Measurements from ENCODE around the gene ADAM12. TPM values are rescaled to one million over a fixed set of nuclear protein-coding genes. Genes with fewer than 3 reads are reported as not detected.

Gene ADAM12
- total and polyA plus RNA-seq, 2 of the 13 experiments (the other 11 are each of a cell fraction or from before 2014, with no cell fraction given), result not detected

DNA sequence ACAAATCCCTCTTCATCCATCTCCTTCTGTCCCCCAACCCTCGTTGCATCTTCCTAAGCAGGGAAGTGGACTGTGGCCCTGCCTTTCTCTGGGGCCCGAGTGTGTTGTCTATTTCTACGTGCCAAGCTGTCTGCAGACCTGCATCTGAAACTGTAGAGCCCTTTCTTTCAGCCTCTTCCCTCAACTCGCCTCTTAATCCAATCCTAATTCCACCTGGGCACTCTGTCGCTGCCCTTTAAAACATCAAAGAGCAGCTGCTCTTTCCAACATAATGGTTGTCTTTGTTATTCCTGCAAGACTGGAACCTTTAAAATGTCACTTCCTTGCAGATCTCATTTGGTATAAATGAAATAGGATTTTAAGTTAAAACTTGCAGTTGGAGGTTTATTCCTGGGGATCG is 21.5 kb upstream of the ADAM12 start:
- 12% methylated on average over 6 of the region's 6 CpGs for WGBS (ENCODE audit: low lambda C conversion rate)
- Histone ChIP-seq H3K27ac (ENCODE audit: extremely low read length, insufficient read depth, low read length) (no peak overlapping the region), H3K36me3 (replicated peaks in 1 of 2; ENCODE audit: control insufficient read depth in 1 of 2, insufficient read depth in 2 of 2, low read length in 2 of 2) (no peaks in the 10 kb centered on the region), H3K27me3 (ENCODE audit: control insufficient read depth in 1 of 2, insufficient read depth in 2 of 2, low read length in 2 of 2) (peaks cover 2 to 13% of the 10 kb centered on the region in 2 experiments; a peak in 3 of 5 replicates), H3K4me2 (ENCODE audit: low read depth, low read length) (no peak overlapping the region), H3K9ac (ENCODE audit: insufficient read depth, low read depth, low read length) (no peak overlapping the region), H3K79me2 (ENCODE audit: insufficient read depth, low read length) (no peaks in the 10 kb centered on the region), H3K4me3 (replicated peaks in 1 of 3; ENCODE audit: insufficient read depth in 1 of 3, low read depth in 2 of 3, low read length in 3 of 3) (no peak overlapping the region), H4K20me1 (ENCODE audit: insufficient read depth, low read length) (no peaks in the 10 kb centered on the region), H3K9me3 (ENCODE audit: low read length) (no peaks in the 10 kb centered on the region), H2AFZ (ENCODE audit: low read length) (no peak overlapping the region), H3K4me1 (ENCODE audit: insufficient read depth, low read length) (no peaks in the 10 kb centered on the region)
- in situ Hi-C loops (cut with HindIII; ENCODE audit: extremely low pct_ligation_motif_present, low pct_unique_long_range_greater_than_20kb) (no loop called here), intact Hi-C loops (cut with micrococcal nuclease; ENCODE audit: unreplicated experiment) (no loop called here)
- TF ChIP-seq, protein P1, sequence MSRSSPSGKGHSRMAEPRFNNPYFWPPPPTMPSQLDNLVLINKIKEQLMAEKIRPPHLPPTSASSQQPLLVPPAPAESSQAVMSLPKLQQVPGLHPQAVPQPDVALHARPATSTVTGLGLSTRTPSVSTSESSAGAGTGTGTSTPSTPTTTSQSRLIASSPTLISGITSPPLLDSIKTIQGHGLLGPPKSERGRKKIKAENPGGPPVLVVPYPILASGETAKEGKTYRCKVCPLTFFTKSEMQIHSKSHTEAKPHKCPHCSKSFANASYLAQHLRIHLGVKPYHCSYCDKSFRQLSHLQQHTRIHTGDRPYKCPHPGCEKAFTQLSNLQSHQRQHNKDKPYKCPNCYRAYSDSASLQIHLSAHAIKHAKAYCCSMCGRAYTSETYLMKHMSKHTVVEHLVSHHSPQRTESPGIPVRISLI (CRISPR knock-in tag; IDR thresholded peaks at IDR 0.05; ENCODE audit: borderline replicate concordance), result no peak
- BruUV-seq (replicated peaks), result no TSS peak
- no peak for DNase-seq (ENCODE audit: low spot score)
- POLR2A ChIA-PET, result no interaction called here
- no peak for FAIRE-seq
- CTCF ChIA-PET (ENCODE audit: low intra/inter-chr PET ratio, low total read pairs), result no interaction called here
- no peak for ATAC-seq

DNA sequence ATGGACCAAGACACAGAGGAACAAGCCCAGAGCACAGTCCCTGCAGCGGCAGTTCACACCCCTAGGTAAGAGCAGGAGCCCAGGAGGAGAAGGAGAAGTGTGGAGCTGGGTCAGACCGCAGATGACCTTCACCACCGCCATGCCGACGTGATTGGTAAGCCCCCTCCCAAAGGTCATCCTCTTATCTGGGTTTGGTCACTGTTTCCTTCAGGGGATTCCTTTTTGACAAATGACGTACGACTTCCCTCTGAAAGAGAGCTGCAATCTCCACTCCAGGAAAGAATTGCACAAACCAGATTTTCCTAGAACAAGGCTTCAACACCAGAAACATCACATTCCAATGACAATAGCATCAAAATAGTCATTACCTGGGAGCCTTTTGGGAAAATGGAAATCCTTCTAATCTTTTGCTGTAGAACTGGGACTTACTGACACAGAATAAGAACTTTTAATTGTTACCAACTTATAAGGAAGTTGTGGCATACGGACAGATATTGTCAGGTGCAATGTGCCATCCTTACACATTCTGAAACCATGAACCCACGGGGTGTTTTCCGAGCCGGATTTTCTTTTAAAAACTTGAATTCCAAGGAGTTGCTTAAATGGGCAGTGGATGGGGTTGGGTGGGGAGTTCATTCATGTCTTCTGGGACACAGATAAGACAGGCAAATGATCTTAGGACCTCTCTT is 20.8 kb upstream of the ADAM12 start:
- ChIA-PET POLR2A (no interaction called here), CTCF (ENCODE audit: low intra/inter-chr PET ratio, low total read pairs) (no interaction called here)
- H3K4me3 ChIP-seq (replicated peaks in 1 of 3; ENCODE audit: insufficient read depth in 1 of 3, low read depth in 2 of 3, low read length in 3 of 3), result no peak overlapping the region
- no peak overlapping the region for H3K27ac ChIP-seq (ENCODE audit: extremely low read length, insufficient read depth, low read length)
- intact Hi-C loops (cut with micrococcal nuclease; ENCODE audit: unreplicated experiment), result no loop called here
- no peaks in the 10 kb centered on the region for H3K79me2 ChIP-seq (ENCODE audit: insufficient read depth, low read length)
- DNase-seq (ENCODE audit: low spot score) (no peak), ATAC-seq (no peak), FAIRE-seq (no peak)
- no peak overlapping the region for H3K4me2 ChIP-seq (ENCODE audit: low read depth, low read length)
- 7% methylated on average over 11 of the region's 11 CpGs for WGBS (ENCODE audit: low lambda C conversion rate)
- H2AFZ ChIP-seq (ENCODE audit: low read length), result no peak overlapping the region
- H3K9ac ChIP-seq (ENCODE audit: insufficient read depth, low read depth, low read length), result no peak overlapping the region
- in situ Hi-C loops (cut with HindIII; ENCODE audit: extremely low pct_ligation_motif_present, low pct_unique_long_range_greater_than_20kb), result no loop called here
- no TSS peak for BruUV-seq (replicated peaks)
- peaks cover 2 to 13% of the 10 kb centered on the region in 2 experiments; a peak in 3 of 5 replicates for H3K27me3 ChIP-seq (ENCODE audit: control insufficient read depth in 1 of 2, insufficient read depth in 2 of 2, low read length in 2 of 2)
- no peaks in the 10 kb centered on the region for H4K20me1 ChIP-seq (ENCODE audit: insufficient read depth, low read length)
- no peaks in the 10 kb centered on the region for H3K4me1 ChIP-seq (ENCODE audit: insufficient read depth, low read length)
- no peaks in the 10 kb centered on the region for H3K36me3 ChIP-seq (replicated peaks in 1 of 2; ENCODE audit: control insufficient read depth in 1 of 2, insufficient read depth in 2 of 2, low read length in 2 of 2)
- no peaks in the 10 kb centered on the region for H3K9me3 ChIP-seq (ENCODE audit: low read length)
- TF ChIP-seq RAD21 (CRISPR knock-in tag; IDR thresholded peaks at IDR 0.05), result no peak
- TF ChIP-seq ATRX (CRISPR knock-in tag; IDR thresholded peaks at IDR 0.05; ENCODE audit: borderline replicate concordance), result no peak
- TF ChIP-seq ZNF616 (CRISPR knock-in tag; IDR thresholded peaks at IDR 0.05; ENCODE audit: low read depth), result no peak
- no peak for TF ChIP-seq IKZF1 (IDR thresholded peaks at IDR 0.05)
- TF ChIP-seq ZNF619 (CRISPR knock-in tag; IDR thresholded peaks at IDR 0.05), result no peak
- no peak for TF ChIP-seq RARA (CRISPR knock-in tag; IDR thresholded peaks at IDR 0.05)
- no peak for TF ChIP-seq ISX (CRISPR knock-in tag; conservative IDR thresholded peaks at IDR 0.05)
- TF ChIP-seq, protein P2, sequence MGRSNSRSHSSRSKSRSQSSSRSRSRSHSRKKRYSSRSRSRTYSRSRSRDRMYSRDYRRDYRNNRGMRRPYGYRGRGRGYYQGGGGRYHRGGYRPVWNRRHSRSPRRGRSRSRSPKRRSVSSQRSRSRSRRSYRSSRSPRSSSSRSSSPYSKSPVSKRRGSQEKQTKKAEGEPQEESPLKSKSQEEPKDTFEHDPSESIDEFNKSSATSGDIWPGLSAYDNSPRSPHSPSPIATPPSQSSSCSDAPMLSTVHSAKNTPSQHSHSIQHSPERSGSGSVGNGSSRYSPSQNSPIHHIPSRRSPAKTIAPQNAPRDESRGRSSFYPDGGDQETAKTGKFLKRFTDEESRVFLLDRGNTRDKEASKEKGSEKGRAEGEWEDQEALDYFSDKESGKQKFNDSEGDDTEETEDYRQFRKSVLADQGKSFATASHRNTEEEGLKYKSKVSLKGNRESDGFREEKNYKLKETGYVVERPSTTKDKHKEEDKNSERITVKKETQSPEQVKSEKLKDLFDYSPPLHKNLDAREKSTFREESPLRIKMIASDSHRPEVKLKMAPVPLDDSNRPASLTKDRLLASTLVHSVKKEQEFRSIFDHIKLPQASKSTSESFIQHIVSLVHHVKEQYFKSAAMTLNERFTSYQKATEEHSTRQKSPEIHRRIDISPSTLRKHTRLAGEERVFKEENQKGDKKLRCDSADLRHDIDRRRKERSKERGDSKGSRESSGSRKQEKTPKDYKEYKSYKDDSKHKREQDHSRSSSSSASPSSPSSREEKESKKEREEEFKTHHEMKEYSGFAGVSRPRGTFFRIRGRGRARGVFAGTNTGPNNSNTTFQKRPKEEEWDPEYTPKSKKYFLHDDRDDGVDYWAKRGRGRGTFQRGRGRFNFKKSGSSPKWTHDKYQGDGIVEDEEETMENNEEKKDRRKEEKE (IDR thresholded peaks at IDR 0.05), result no peak
- TF ChIP-seq ZSCAN30 (CRISPR knock-in tag; IDR thresholded peaks at IDR 0.05), result no peak
- no peak for TF ChIP-seq FOXM1 (CRISPR knock-in tag; IDR thresholded peaks at IDR 0.05)
- no peak for TF ChIP-seq JUNB (CRISPR knock-in tag; IDR thresholded peaks at IDR 0.05; ENCODE audit: borderline replicate concordance)
- no peak for TF ChIP-seq NONO (IDR thresholded peaks at IDR 0.05)
- no peak for TF ChIP-seq NONO (CRISPR knock-in tag; conservative IDR thresholded peaks at IDR 0.05)
- TF ChIP-seq, protein P3, sequence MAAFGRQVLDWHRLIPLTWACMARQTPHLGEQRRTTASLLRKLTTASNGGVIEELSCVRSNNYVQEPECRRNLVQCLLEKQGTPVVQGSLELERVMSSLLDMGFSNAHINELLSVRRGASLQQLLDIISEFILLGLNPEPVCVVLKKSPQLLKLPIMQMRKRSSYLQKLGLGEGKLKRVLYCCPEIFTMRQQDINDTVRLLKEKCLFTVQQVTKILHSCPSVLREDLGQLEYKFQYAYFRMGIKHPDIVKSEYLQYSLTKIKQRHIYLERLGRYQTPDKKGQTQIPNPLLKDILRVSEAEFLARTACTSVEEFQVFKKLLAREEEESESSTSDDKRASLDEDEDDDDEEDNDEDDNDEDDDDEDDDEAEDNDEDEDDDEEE (CRISPR knock-in tag; IDR thresholded peaks at IDR 0.05), result no peak
